ENCODE data around the gene GBA2. TPM values are rescaled to one million over a fixed set of nuclear protein-coding genes. Genes with fewer than 3 reads are reported as not detected.

Gene GBA2
- total RNA-seq, 2 donors from 2014 or later: 48.5 to 55.4 TPM

DNA sequence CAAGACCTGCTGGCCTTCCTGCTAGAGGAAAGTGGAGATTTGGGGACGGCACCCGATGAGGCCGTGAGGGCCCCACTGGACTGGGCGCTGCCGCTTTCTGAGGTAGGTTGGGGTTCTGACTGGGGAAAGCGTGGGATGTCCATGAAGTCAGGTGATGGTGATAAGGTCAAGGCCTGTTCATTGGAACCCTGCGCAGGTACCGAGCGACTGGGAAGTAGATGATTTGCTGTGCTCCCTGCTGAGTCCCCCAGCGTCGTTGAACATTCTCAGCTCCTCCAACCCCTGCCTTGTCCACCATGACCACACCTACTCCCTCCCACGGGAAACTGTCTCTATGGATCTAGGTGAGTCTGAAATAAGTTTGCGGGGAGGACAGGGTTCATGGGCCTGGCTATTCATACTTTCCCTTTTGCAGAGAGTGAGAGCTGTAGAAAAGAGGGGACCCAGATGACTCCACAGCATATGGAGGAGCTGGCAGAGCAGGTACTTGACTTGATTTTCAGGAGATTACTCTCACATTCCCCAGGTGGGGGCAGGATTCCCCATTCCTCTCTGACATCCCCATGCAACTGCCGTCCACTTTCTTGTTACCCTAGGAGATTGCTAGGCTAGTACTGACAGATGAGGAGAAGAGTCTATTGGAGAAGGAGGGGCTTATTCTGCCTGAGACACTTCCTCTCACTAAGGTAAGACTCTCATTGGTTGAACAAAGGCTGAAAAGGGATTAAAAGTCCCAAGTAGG lies 16.1 kb downstream of the GBA2 start:
- Histone ChIP-seq H3K36me3 (peaks cover 9 to 17% of the 10 kb centered on the region in 2 donors), H3K27ac (peak overlapping the region; percentile 88 to 96), H3K4me1 (replicated peaks) (peaks cover 22% of the 10 kb centered on the region), H3K9me3 (no peaks in the 10 kb centered on the region), H3K4me3 (peak overlapping the region; percentile 65 to 91), H3K27me3 (replicated peaks; ENCODE audit: insufficient read depth) (no peaks in the 10 kb centered on the region)
- TF ChIP-seq POLR2A (IDR thresholded peaks at IDR 0.05) (no peak), POLR2AphosphoS5 (IDR thresholded peaks at IDR 0.05) (peak; percentile 6)
- TF ChIP-seq, protein P1, sequence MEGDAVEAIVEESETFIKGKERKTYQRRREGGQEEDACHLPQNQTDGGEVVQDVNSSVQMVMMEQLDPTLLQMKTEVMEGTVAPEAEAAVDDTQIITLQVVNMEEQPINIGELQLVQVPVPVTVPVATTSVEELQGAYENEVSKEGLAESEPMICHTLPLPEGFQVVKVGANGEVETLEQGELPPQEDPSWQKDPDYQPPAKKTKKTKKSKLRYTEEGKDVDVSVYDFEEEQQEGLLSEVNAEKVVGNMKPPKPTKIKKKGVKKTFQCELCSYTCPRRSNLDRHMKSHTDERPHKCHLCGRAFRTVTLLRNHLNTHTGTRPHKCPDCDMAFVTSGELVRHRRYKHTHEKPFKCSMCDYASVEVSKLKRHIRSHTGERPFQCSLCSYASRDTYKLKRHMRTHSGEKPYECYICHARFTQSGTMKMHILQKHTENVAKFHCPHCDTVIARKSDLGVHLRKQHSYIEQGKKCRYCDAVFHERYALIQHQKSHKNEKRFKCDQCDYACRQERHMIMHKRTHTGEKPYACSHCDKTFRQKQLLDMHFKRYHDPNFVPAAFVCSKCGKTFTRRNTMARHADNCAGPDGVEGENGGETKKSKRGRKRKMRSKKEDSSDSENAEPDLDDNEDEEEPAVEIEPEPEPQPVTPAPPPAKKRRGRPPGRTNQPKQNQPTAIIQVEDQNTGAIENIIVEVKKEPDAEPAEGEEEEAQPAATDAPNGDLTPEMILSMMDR (IDR thresholded peaks at IDR 0.05): no peak
- WGBS: 0% methylated on average over 14 of the region's 14 CpGs
- intact Hi-C loops (cut with DNase I): loop anchor here (5.0 to 10.0 kb wide), 2 partner anchors 76 to 618 kb away; partner anchors contain the start of genes ATOSB, CCDC107 and RMRP
- DNase-seq (ENCODE audit: low spot score): peak; percentile 15

DNA sequence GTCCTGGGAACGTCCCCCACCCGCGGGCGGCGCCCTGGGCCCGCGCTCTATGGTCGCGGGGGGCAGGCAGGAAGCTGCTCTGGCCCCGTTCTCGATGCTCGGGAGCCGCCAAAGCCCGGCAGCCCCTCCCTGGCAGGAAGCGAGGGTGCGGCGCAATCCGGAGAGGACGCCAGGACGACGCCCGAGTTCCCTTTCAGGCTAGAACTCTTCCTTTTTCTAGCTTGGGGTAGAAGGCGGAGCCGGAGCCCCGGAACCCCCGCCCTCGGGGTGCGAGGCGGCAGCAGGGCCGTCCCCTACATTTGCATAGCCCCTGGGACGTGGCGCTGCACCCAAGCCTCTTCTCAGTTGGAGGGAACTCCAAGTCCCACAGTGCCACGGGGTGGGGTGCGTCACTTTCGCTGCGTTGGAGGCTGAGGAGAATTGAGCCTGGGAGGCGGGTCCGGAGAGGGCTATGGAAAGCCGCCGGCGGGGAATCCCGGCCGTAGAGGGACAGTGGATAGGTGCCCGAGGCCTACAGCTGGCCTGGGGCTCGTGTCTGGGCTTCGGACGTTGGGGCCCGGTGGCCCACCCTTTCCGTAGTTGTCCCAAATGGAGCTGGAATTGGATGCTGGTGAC lies 16.7 kb downstream of the GBA2 start, which contains the start of the genes CREB3 and TLN1:
TSS of gene CREB3 (plus strand) at position 482 of the 615 bp plus-strand sequence. CDS start at position 589, 107 bp downstream.
TSS of gene TLN1 (minus strand) at position 11 of the 615 bp plus-strand sequence. CDS start 6,501 bp downstream, outside the sequence.
- peak; percentile 98 for DNase-seq (ENCODE audit: low spot score)
- 1% methylated on average over 49 of the region's 49 CpGs for WGBS
- peaks cover 4 to 16% of the 10 kb centered on the region in 2 donors for H3K36me3 ChIP-seq
- TF ChIP-seq POLR2AphosphoS5 (IDR thresholded peaks at IDR 0.05) (peak; percentile 99), POLR2A (IDR thresholded peaks at IDR 0.05) (peak; percentile 78)
- TF ChIP-seq, protein P1 (IDR thresholded peaks at IDR 0.05): peak in 1 of 4 experiments; percentile 26
- peak within 1 kb of the TSS; percentile 65 to 91 for H3K4me3 ChIP-seq
- H3K4me1 ChIP-seq (replicated peaks): peaks cover 27% of the 10 kb centered on the region
- H3K9me3 ChIP-seq: no peaks in the 10 kb centered on the region
- intact Hi-C loops (cut with DNase I): loop anchor here (5.0 to 10.0 kb wide), 2 partner anchors 75 to 617 kb away; partner anchors contain the start of genes ATOSB, CCDC107 and RMRP
- no peaks in the 10 kb centered on the region for H3K27me3 ChIP-seq (replicated peaks; ENCODE audit: insufficient read depth)
- peak within 1 kb of the TSS; percentile 88 to 96 for H3K27ac ChIP-seq

DNA sequence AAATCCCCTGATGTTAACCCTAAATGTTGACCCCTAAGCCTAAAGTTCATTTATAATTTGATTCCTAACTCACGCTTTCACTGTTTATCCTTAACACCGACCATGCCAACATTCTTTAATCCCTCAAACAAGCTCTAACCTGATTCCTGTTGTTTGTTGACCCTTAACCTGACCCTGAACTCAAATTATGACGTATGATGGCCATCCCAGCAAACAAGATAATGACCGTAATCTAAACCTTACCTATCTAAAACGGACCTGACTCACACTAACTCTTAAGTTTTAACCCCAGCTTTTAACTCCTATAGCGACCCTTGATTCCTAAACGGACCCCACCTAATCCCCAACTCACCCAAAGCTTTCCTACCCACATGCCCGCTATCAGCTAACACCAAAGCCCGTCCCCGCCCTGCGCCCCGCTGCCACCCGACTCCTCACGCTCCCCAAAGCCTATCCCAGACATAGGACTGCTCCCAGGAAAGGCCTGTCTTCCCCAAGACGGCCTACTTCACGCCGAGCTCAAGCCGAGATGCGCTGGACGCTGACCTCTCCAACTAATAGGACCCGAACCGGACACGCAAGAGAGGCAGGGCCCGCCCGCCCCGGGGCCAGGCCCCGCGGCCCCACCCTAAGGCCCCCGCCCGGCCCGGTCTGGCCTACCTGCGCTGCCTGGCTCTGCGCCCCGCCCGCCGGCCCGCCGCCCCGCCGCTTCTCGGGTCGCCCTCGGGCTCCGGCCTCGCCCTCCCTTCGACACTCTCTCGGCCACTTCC lies 17.4 kb downstream of the GBA2 start:
- WGBS: 1% methylated on average over 43 of the region's 47 CpGs
- intact Hi-C loops (cut with DNase I): loop anchor here (5.0 to 10.0 kb wide), 2 partner anchors 74 to 617 kb away; partner anchors contain the start of genes ATOSB, CCDC107 and RMRP

DNA sequence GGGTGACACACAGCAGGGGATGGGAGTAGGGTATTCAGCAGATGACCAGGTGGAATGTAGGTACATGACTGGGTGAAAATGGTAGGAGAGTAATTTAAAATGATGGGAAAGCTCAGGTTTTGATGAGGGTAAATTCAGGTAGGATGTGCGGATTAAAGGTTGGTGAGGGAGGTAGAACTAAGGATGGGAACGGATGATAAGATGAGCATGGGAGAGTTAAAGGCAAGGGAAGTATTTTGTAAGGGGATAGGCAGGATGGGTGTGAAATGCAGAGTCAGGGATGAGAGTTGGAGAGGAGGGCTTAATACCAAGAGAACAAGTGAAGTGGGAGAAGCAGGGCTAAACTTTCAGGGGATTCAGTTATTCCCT lies 18.6 kb downstream of the GBA2 start:
- TF ChIP-seq POLR2A (IDR thresholded peaks at IDR 0.05) (no peak), POLR2AphosphoS5 (IDR thresholded peaks at IDR 0.05) (no peak)
- TF ChIP-seq, protein P1 (IDR thresholded peaks at IDR 0.05): no peak
- WGBS: 73% methylated on average over 2 of the region's 2 CpGs
- Histone ChIP-seq H3K27ac (peak overlapping the region; percentile 88 to 96), H3K4me3 (peak overlapping the region; percentile 65 to 91), H3K9me3 (no peaks in the 10 kb centered on the region), H3K4me1 (replicated peaks) (peaks cover 27% of the 10 kb centered on the region), H3K36me3 (peaks cover 0 to 4% of the 10 kb centered on the region in 2 donors), H3K27me3 (replicated peaks; ENCODE audit: insufficient read depth) (no peaks in the 10 kb centered on the region)
- no peak for DNase-seq (ENCODE audit: low spot score)
- intact Hi-C loops (cut with DNase I): loop anchor here (5.0 to 10.0 kb wide), 2 partner anchors 73 to 616 kb away; partner anchors contain the start of genes ATOSB, CCDC107 and RMRP

More for the DNA sequence above, 17.4 kb downstream of the GBA2 start:
- no peak for DNase-seq (ENCODE audit: low spot score)
- Histone ChIP-seq H3K27ac (peak overlapping the region; percentile 88 to 96), H3K36me3 (peaks cover 4 to 9% of the 10 kb centered on the region in 2 donors), H3K4me3 (peak overlapping the region; percentile 65 to 91), H3K9me3 (no peaks in the 10 kb centered on the region), H3K27me3 (replicated peaks; ENCODE audit: insufficient read depth) (no peaks in the 10 kb centered on the region), H3K4me1 (replicated peaks) (peaks cover 27% of the 10 kb centered on the region)
- TF ChIP-seq, protein P1 (IDR thresholded peaks at IDR 0.05): no peak
- TF ChIP-seq POLR2A (IDR thresholded peaks at IDR 0.05): no peak
- TF ChIP-seq POLR2AphosphoS5 (IDR thresholded peaks at IDR 0.05): no peak

Measured in prostate gland (tissue), 2 donors.